ENCODE results near the gene SERPINA3. TPM values are rescaled to one million over a fixed set of nuclear protein-coding genes. Genes with fewer than 3 reads are reported as not detected.

Gene SERPINA3
- total and polyA plus RNA-seq, 2 of the 8 experiments (the other 6 are each of a cell fraction or from before 2014, with no cell fraction given) = not detected

GRCh38 chr14:94653321-94653720 lies 41.1 kb downstream of the SERPINA3 start:
- Histone ChIP-seq H3K4ac (replicated peaks; ENCODE audit: insufficient read length, low read depth, low read length) (no peak overlapping the region), H3K56ac (replicated peaks; ENCODE audit: insufficient read length, low read depth, low read length) (no peak overlapping the region), H3K79me2 (ENCODE audit: control insufficient read depth in 1 of 2, insufficient read depth in 2 of 2, low read length in 2 of 2) (no peaks in the 10 kb centered on the region; a peak in 1 of 4 replicates), H3K14ac (ENCODE audit: insufficient read length) (no peak overlapping the region), H2BK15ac (ENCODE audit: low read length) (no peak overlapping the region), H3K36me3 (ENCODE audit: control insufficient read depth in 2 of 4, insufficient read depth in 4 of 4, low read length in 3 of 4) (no peaks in the 10 kb centered on the region), H4K8ac (ENCODE audit: extremely low read depth, insufficient read depth, low read length) (no peak overlapping the region), H4K5ac (ENCODE audit: insufficient read length, low read depth, low read length) (no peak overlapping the region), H3K23me2 (ENCODE audit: low read depth, low read length) (peaks cover 8% of the 10 kb centered on the region; the same call in 1 of the 2 replicates), H3K27me3 (replicated peaks in 1 of 4; ENCODE audit: control insufficient read depth in 3 of 4, extremely low read depth in 1 of 4, insufficient read depth in 3 of 4, low read length in 3 of 4) (no peaks in the 10 kb centered on the region), H3K4me3 (ENCODE audit: extremely low read depth in 1 of 4, insufficient read depth in 2 of 4, low read depth in 3 of 4, low read length in 4 of 4) (no peak overlapping the region), H2AK5ac (ENCODE audit: low read depth, low read length) (no peak overlapping the region), H3K4me2 (ENCODE audit: insufficient read depth in 1 of 2, low read depth in 2 of 2, low read length in 2 of 2) (no peak overlapping the region), H4K91ac (replicated peaks; ENCODE audit: insufficient read length, low read length) (no peak overlapping the region), H3K27ac (ENCODE audit: low read depth, low read length) (no peak overlapping the region), H3K4me1 (replicated peaks in 1 of 4; ENCODE audit: control insufficient read depth in 3 of 4, insufficient read depth in 4 of 4, low read length in 3 of 4) (no peaks in the 10 kb centered on the region), H2BK20ac (ENCODE audit: low read length) (no peak overlapping the region), H3K9me3 (ENCODE audit: insufficient read depth in 2 of 2, low read depth in 1 of 2, low read length in 1 of 2) (peaks cover 0 to 4% of the 10 kb centered on the region in 2 experiments; a peak in 1 of 4 replicates), H2AFZ (ENCODE audit: low read length) (no peak overlapping the region), H3K23ac (ENCODE audit: insufficient read length) (no peak overlapping the region), H2BK12ac (ENCODE audit: low read depth, low read length) (no peak overlapping the region), H3K9ac (replicated peaks in 1 of 4; ENCODE audit: extremely low read depth in 1 of 4, low read depth in 3 of 4, low read length in 3 of 4) (no peak overlapping the region), H2BK120ac (replicated peaks; ENCODE audit: low read depth, low read length) (no peak overlapping the region), H2BK5ac (ENCODE audit: low read depth, low read length) (no peak overlapping the region), H3K79me1 (ENCODE audit: low read depth, low read length) (no peaks in the 10 kb centered on the region), H3K18ac (ENCODE audit: extremely low read depth, low read length) (no peak overlapping the region), H4K20me1 (replicated peaks in 1 of 2; ENCODE audit: control insufficient read depth in 1 of 2, insufficient read depth in 2 of 2, low read length in 2 of 2) (peaks cover 0 to 6% of the 10 kb centered on the region in 2 experiments)
- DNase-seq (ENCODE audit: low read depth in 1 of 2, low spot score in 2 of 2) (no peak), FAIRE-seq (no peak)
- POLR2A ChIA-PET (ENCODE audit: partially characterized antibody) = no interaction called here
- 88% methylated on average over 5 of the region's 5 CpGs; no CpG with 5 or more reads in 1 of the 2 experiments for WGBS, 2 experiments (ENCODE audit: extremely low coverage in 1 of 2, insufficient coverage in 1 of 2, insufficient read length in 1 of 2, insufficient replicate concordance in 2 of 2, low coverage in 1 of 2, low lambda C conversion rate in 2 of 2, missing lambda C conversion rate in 1 of 2)
- TF ChIP-seq ATF2 (IDR thresholded peaks at IDR 0.05; ENCODE audit: low read length) (no peak), KDM5A (IDR thresholded peaks at IDR 0.05; ENCODE audit: low read length) (no peak), FOSL1 (IDR thresholded peaks at IDR 0.05; ENCODE audit: insufficient read depth, low read depth, low read length) (no peak), POU5F1 (IDR thresholded peaks at IDR 0.05; ENCODE audit: low read depth, low read length) (no peak), GTF2F1 (IDR thresholded peaks at IDR 0.05; ENCODE audit: borderline replicate concordance, low read depth, low read length) (no peak), CBX5 (IDR thresholded peaks at IDR 0.05; ENCODE audit: low read depth, low read length) (no peak), SP1 (IDR thresholded peaks at IDR 0.05; ENCODE audit: low read depth, low read length) (no peak), SIN3A (conservative IDR thresholded peaks at IDR 0.05 in 1 of 2, IDR thresholded peaks at IDR 0.05 in 1 of 2; ENCODE audit: low read depth in 1 of 2, low read length in 2 of 2) (no peak), MAFK (IDR thresholded peaks at IDR 0.05; ENCODE audit: low read depth, low read length) (no peak), GABPA (IDR thresholded peaks at IDR 0.05; ENCODE audit: borderline replicate concordance, insufficient read depth, low read length) (no peak)
- CTCF ChIA-PET (ENCODE audit: partially characterized antibody) = interaction anchor here (1.4 to 1.9 kb wide), 2 partner anchors 17 to 27 kb away, joined by 4 to 5 read pairs; no protein-coding TSS in a partner anchor
